ENCODE results near the gene CNNM2. TPM values are rescaled to one million over a fixed set of nuclear protein-coding genes. Genes with fewer than 3 reads are reported as not detected.

The CNNM2 gene
- total and polyA plus RNA-seq, 2 experiments from 2014 or later = 1.0 to 5.7 TPM

GRCh38 chr10:102946992-102947391 is 28.9 kb downstream of the CNNM2 start:
- Histone ChIP-seq H3K36me3 (ENCODE audit: low read depth) (no peaks in the 10 kb centered on the region), H3K27me3 (replicated peaks; ENCODE audit: insufficient read depth) (no peaks in the 10 kb centered on the region), H4K20me1 (ENCODE audit: insufficient read depth) (no peaks in the 10 kb centered on the region), H3K9me3 (ENCODE audit: low read depth) (no peaks in the 10 kb centered on the region), H3K27ac (no peak overlapping the region), H3K4me1 (ENCODE audit: insufficient read depth) (no peaks in the 10 kb centered on the region), H3K4me2 (ENCODE audit: unreplicated experiment) (no peak overlapping the region), H3K9ac (no peak overlapping the region), H3K9me2 (ENCODE audit: insufficient read depth) (no peaks in the 10 kb centered on the region), H3K4me3 (no peak overlapping the region), H3K79me2 (ENCODE audit: insufficient read depth) (no peaks in the 10 kb centered on the region), H3F3A (ENCODE audit: insufficient read depth) (no peaks in the 10 kb centered on the region), H2AFZ (no peak overlapping the region)
- TF ChIP-seq EZH2 (IDR thresholded peaks at IDR 0.05; ENCODE audit: insufficient read depth, poor library complexity, severe bottlenecking) (no peak), EZH2phosphoT487 (IDR thresholded peaks at IDR 0.05; ENCODE audit: insufficient read depth, low read depth) (no peak)
- in situ Hi-C loops (cut with MboI) = no loop called here
- 66 to 72% methylated on average over 2 of the region's 2 CpGs for WGBS, 2 experiments (ENCODE audit: low coverage in 1 of 2, low lambda C conversion rate in 2 of 2, missing lambda C conversion rate in 2 of 2)
- DNase-seq = no peak

- no peak for TF ChIP-seq EZH2 (IDR thresholded peaks at IDR 0.05; ENCODE audit: insufficient read depth, poor library complexity, severe bottlenecking)
- no peaks in the 10 kb centered on the region for H3K4me1 ChIP-seq (ENCODE audit: insufficient read depth)
- H3K9me3 ChIP-seq (ENCODE audit: low read depth) = no peaks in the 10 kb centered on the region
- no peak overlapping the region for H3K4me3 ChIP-seq
- no peaks in the 10 kb centered on the region for H4K20me1 ChIP-seq (ENCODE audit: insufficient read depth)
- no peaks in the 10 kb centered on the region for H3K36me3 ChIP-seq (ENCODE audit: low read depth)
- in situ Hi-C loops (cut with MboI) = no loop called here
- H3K27ac ChIP-seq = no peak overlapping the region
- H3F3A ChIP-seq (ENCODE audit: insufficient read depth) = no peaks in the 10 kb centered on the region
- H3K79me2 ChIP-seq (ENCODE audit: insufficient read depth) = no peaks in the 10 kb centered on the region
- no peak for DNase-seq
- 81 to 89% methylated on average over 4 of the region's 4 CpGs for WGBS, 2 experiments (ENCODE audit: low coverage in 1 of 2, low lambda C conversion rate in 2 of 2, missing lambda C conversion rate in 2 of 2)
- H3K4me2 ChIP-seq (ENCODE audit: unreplicated experiment) = no peak overlapping the region
- H3K27me3 ChIP-seq (replicated peaks; ENCODE audit: insufficient read depth) = no peaks in the 10 kb centered on the region
- no peak overlapping the region for H3K9ac ChIP-seq
- no peaks in the 10 kb centered on the region for H3K9me2 ChIP-seq (ENCODE audit: insufficient read depth)
- H2AFZ ChIP-seq = no peak overlapping the region
Observed at GRCh38 chr10:102948176-102948575, 30.1 kb downstream of the CNNM2 start.

GRCh38 chr10:102948786-102949185 is 30.7 kb downstream of the CNNM2 start:
- no peak for DNase-seq

GRCh38 chr10:102949916-102950315 is 31.8 kb downstream of the CNNM2 start:
- no peaks in the 10 kb centered on the region for H4K20me1 ChIP-seq (ENCODE audit: insufficient read depth)
- H3K27ac ChIP-seq = no peak overlapping the region
- no peaks in the 10 kb centered on the region for H3K79me2 ChIP-seq (ENCODE audit: insufficient read depth)
- no peaks in the 10 kb centered on the region for H3K9me3 ChIP-seq (ENCODE audit: low read depth)
- no peak for TF ChIP-seq EZH2 (IDR thresholded peaks at IDR 0.05; ENCODE audit: insufficient read depth, poor library complexity, severe bottlenecking)
- TF ChIP-seq EZH2phosphoT487 (IDR thresholded peaks at IDR 0.05; ENCODE audit: insufficient read depth, low read depth) = no peak
- H3K4me2 ChIP-seq (ENCODE audit: unreplicated experiment) = no peak overlapping the region
- in situ Hi-C loops (cut with MboI) = no loop called here
- H3K4me3 ChIP-seq = no peak overlapping the region
- DNase-seq = peak; percentile 13
- H3K36me3 ChIP-seq (ENCODE audit: low read depth) = no peaks in the 10 kb centered on the region
- no peaks in the 10 kb centered on the region for H3K9me2 ChIP-seq (ENCODE audit: insufficient read depth)
- H2AFZ ChIP-seq = no peak overlapping the region
- H3F3A ChIP-seq (ENCODE audit: insufficient read depth) = no peaks in the 10 kb centered on the region
- H3K4me1 ChIP-seq (ENCODE audit: insufficient read depth) = no peaks in the 10 kb centered on the region
- no peaks in the 10 kb centered on the region for H3K27me3 ChIP-seq (replicated peaks; ENCODE audit: insufficient read depth)
- H3K9ac ChIP-seq = no peak overlapping the region
- whole genome bisulfite sequencing, 2 experiments (ENCODE audit: low coverage in 1 of 2, low lambda C conversion rate in 2 of 2, missing lambda C conversion rate in 2 of 2) = 63% methylated on average over 4 of the region's 4 CpGs

More at GRCh38 chr10:102948786-102949185, 30.7 kb downstream of the CNNM2 start:
- WGBS, 2 experiments (ENCODE audit: low coverage in 1 of 2, low lambda C conversion rate in 2 of 2, missing lambda C conversion rate in 2 of 2) = 96 to 98% methylated on average over 3 of the region's 3 CpGs
- no peaks in the 10 kb centered on the region for H3K4me1 ChIP-seq (ENCODE audit: insufficient read depth)
- no peak overlapping the region for H3K4me2 ChIP-seq (ENCODE audit: unreplicated experiment)
- no peaks in the 10 kb centered on the region for H4K20me1 ChIP-seq (ENCODE audit: insufficient read depth)
- in situ Hi-C loops (cut with MboI) = no loop called here
- no peaks in the 10 kb centered on the region for H3K9me3 ChIP-seq (ENCODE audit: low read depth)
- H2AFZ ChIP-seq = no peak overlapping the region
- no peak overlapping the region for H3K9ac ChIP-seq
- no peaks in the 10 kb centered on the region for H3K27me3 ChIP-seq (replicated peaks; ENCODE audit: insufficient read depth)
- H3K36me3 ChIP-seq (ENCODE audit: low read depth) = no peaks in the 10 kb centered on the region
- H3K9me2 ChIP-seq (ENCODE audit: insufficient read depth) = no peaks in the 10 kb centered on the region
- H3K4me3 ChIP-seq = no peak overlapping the region
- no peak for TF ChIP-seq EZH2 (IDR thresholded peaks at IDR 0.05; ENCODE audit: insufficient read depth, poor library complexity, severe bottlenecking)
- no peak for TF ChIP-seq EZH2phosphoT487 (IDR thresholded peaks at IDR 0.05; ENCODE audit: insufficient read depth, low read depth)
- H3K79me2 ChIP-seq (ENCODE audit: insufficient read depth) = no peaks in the 10 kb centered on the region
- H3K27ac ChIP-seq = no peak overlapping the region
- no peaks in the 10 kb centered on the region for H3F3A ChIP-seq (ENCODE audit: insufficient read depth)

GRCh38 chr10:102951316-102951715 is 33.2 kb downstream of the CNNM2 start:
- H3K4me3 ChIP-seq = no peak overlapping the region
- H3F3A ChIP-seq (ENCODE audit: insufficient read depth) = no peaks in the 10 kb centered on the region
- no peak overlapping the region for H3K9ac ChIP-seq
- H3K9me3 ChIP-seq (ENCODE audit: low read depth) = no peaks in the 10 kb centered on the region
- H3K27me3 ChIP-seq (replicated peaks; ENCODE audit: insufficient read depth) = no peaks in the 10 kb centered on the region
- H3K79me2 ChIP-seq (ENCODE audit: insufficient read depth) = no peaks in the 10 kb centered on the region
- no peaks in the 10 kb centered on the region for H3K36me3 ChIP-seq (ENCODE audit: low read depth)
- H3K9me2 ChIP-seq (ENCODE audit: insufficient read depth) = no peaks in the 10 kb centered on the region
- DNase-seq = peak; percentile 23
- H3K4me2 ChIP-seq (ENCODE audit: unreplicated experiment) = no peak overlapping the region
- TF ChIP-seq EZH2 (IDR thresholded peaks at IDR 0.05; ENCODE audit: insufficient read depth, poor library complexity, severe bottlenecking) = no peak
- no peak for TF ChIP-seq EZH2phosphoT487 (IDR thresholded peaks at IDR 0.05; ENCODE audit: insufficient read depth, low read depth)
- no peaks in the 10 kb centered on the region for H3K4me1 ChIP-seq (ENCODE audit: insufficient read depth)
- no peak overlapping the region for H3K27ac ChIP-seq
- in situ Hi-C loops (cut with MboI) = no loop called here
- no peaks in the 10 kb centered on the region for H4K20me1 ChIP-seq (ENCODE audit: insufficient read depth)
- WGBS, 2 experiments (ENCODE audit: low coverage in 1 of 2, low lambda C conversion rate in 2 of 2, missing lambda C conversion rate in 2 of 2) = 85 to 91% methylated on average over 3 of the region's 3 CpGs
- no peak overlapping the region for H2AFZ ChIP-seq
